ENCODE data around the gene SLC4A5.
"Not testable (repeated sequence)": the region's sequence is repeated elsewhere in the genome, so short reads cannot be mapped to it uniquely, and the experiment has no call there.

Gene SLC4A5

GRCh38 chr2:74364533-74365505 lies 21.6 kb upstream of the SLC4A5 start:
- no peak overlapping the region for H3K27ac ChIP-seq
- no peak for TF ChIP-seq ZFX (IDR thresholded peaks at IDR 0.05)
- TF ChIP-seq CTCF (conservative IDR thresholded peaks at IDR 0.05) = no peak

DNA sequence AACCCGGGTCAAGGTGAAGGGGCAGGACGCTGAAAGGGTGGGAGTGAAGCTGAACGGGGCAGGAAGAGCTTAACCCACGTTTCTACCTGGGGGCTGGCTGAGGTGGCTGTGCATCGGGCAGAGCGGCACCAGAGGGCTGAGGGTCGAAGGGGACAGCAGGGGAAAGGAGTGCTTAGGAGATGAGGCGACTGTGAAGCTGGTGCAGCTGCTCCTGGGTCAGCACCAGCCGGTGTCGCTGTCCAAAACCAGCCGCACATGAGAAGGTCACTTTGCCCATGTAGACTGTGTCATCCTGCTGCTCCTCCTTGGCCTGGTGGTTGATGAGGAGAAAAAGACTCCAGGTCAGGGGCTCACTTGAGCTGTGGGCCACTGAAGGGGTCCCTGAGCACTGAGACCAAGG lies 18.1 kb upstream of the SLC4A5 start:
- H3K27ac ChIP-seq = no peak overlapping the region
- TF ChIP-seq ZFX (IDR thresholded peaks at IDR 0.05) = no peak
- no peak for TF ChIP-seq CTCF (conservative IDR thresholded peaks at IDR 0.05)

- TF ChIP-seq ZFX (IDR thresholded peaks at IDR 0.05) = no peak
- TF ChIP-seq CTCF (conservative IDR thresholded peaks at IDR 0.05) = no peak
These were observed 14.4 kb upstream of the SLC4A5 start for GRCh38 chr2:74357627-74358026.

GRCh38 chr2:74349889-74350288 lies 6.7 kb upstream of the SLC4A5 start:
- H3K27ac ChIP-seq = no peak overlapping the region

More at GRCh38 chr2:74357627-74358026, 14.4 kb upstream of the SLC4A5 start:
- no peak overlapping the region for H3K27ac ChIP-seq

DNA sequence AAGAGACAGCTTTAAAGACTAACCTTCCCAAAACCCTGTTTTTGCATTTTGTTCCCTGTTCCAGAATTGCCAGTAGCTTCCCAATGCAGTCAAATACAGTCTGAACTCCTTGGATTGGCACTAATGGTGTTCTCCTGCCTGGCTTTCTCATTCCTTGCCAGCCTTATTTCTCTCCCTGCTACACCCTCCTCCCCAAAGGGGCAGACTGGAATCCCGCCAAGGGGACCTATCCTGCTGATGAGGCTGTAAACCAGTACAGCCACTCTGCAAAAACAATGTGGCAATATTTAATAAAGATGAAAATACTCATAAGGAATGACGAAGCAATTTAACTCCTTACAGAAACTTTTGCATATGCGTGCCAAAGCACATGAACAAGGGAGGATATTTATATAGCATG lies 4.5 kb upstream of the SLC4A5 start:
- no peak overlapping the region for H3K27ac ChIP-seq
- TF ChIP-seq CTCF (conservative IDR thresholded peaks at IDR 0.05) (no peak), ZFX (IDR thresholded peaks at IDR 0.05) (no peak)

More at GRCh38 chr2:74349889-74350288, 6.7 kb upstream of the SLC4A5 start:
- no peak for TF ChIP-seq CTCF (conservative IDR thresholded peaks at IDR 0.05)
- no peak for TF ChIP-seq ZFX (IDR thresholded peaks at IDR 0.05)

- H3K27ac ChIP-seq = no peak overlapping the region
- TF ChIP-seq ZFX (IDR thresholded peaks at IDR 0.05) (no peak), CTCF (conservative IDR thresholded peaks at IDR 0.05) (no peak)
These were observed 4.1 kb upstream of the SLC4A5 start for GRCh38 chr2:74347303-74347702.

DNA sequence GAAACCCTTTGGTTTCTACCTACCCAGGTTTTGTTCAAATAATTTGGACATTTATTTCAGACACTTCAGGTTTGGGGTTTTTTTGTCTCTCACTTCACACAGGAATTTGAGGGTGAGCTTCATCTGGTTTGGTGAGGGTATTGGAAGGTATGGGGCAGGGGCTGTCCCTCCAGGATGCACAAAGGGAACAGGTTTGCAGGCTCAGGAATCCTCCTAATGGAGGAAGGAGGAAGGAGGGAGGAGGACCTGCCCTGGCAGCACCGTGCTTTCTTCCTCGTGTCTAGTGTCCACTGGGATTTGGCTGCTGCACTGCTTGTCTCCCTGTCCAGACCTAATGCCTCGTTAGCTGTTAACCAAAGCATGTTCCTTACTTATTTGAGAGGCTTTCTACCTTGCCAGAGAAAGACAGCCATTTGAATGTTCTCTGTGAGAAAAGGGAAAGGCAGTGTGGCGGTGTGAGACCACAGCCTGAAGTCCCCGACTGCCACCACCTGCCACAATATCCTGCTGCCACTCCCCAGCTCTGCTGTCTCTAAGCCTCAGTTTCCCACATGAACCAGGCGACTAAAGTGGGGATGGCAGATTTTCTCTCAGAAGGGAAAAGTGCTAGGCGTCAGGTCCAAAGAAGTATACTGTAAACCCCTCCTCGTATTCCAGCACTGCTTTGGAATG lies 2.2 kb upstream of the SLC4A5 start:
- H3K27ac ChIP-seq = no peak overlapping the region
- TF ChIP-seq ZFX (IDR thresholded peaks at IDR 0.05) (no peak), CTCF (conservative IDR thresholded peaks at IDR 0.05) (no peak)

- not testable (repeated sequence) for H3K27ac ChIP-seq
These were observed 7.0 kb downstream of the SLC4A5 start for GRCh38 chr2:74336227-74336626.
